Breast epithelium (tissue), 4 donors: ENCODE results near the gene GOLGA1. TPM values are rescaled to one million over a fixed set of nuclear protein-coding genes. Genes with fewer than 3 reads are reported as not detected.

ENCODE experiments used
- DNase-seq, 2 donors: peaks; one replicate each; pipeline ENCODE4 v3.0.0-alpha.2; 2019; ENCODE audit warnings: low spot score in 2 of 2
- H3K27ac ChIP-seq, 2 donors: fragments of 200-600 bp; sonication (generic) in 1 of 2; one replicate each; pipeline ENCODE4 v1.5.1; 2016 to 2019; ENCODE audit warnings: mild to moderate bottlenecking in 1 of 2
- H3K27me3 ChIP-seq, 2 donors: fragments of 200-600 bp; sonication (generic) in 1 of 2; one replicate each; pipeline versions ENCODE4 v1.5.1 to v1.6.0; 2017 to 2019; ENCODE audit warnings: control low read depth in 1 of 2, mild to moderate bottlenecking in 1 of 2
- H3K36me3 ChIP-seq: fragments of 200-600 bp; one replicate; pipeline ENCODE4 v1.5.1; 2019
- H3K4me1 ChIP-seq, 2 donors: fragments of 200-600 bp; sonication (generic); one replicate each; pipeline ENCODE4 v1.5.1; 2016 to 2019; ENCODE audit warnings: control low read depth in 1 of 2
- H3K4me3 ChIP-seq, 3 donors: fragments of 200-600 bp; sonication (generic); 1 replicate in 2 of 3; 2 replicates in 1 of 3; pipeline ENCODE4 v1.5.1; 2016 to 2019; ENCODE audit warnings: mild to moderate bottlenecking in 3 of 3, moderate library complexity in 2 of 3
- H3K9me3 ChIP-seq, 2 donors: fragments of 200-600 bp; sonication (generic) in 1 of 2; one replicate each; pipeline ENCODE4 v1.5.1; 2016 to 2019; ENCODE audit warnings: control low read depth in 1 of 2
- CTCF ChIP-seq, 3 donors: fragments of 450-650 bp; IDR thresholded peaks; one replicate each; pipeline ENCODE4 v1.5.1; 2016 to 2017; ENCODE audit warnings: antibody characterized with exemption in 3 of 3, mild to moderate bottlenecking in 3 of 3, moderate library complexity in 3 of 3
- POLR2A ChIP-seq: fragments of 450-650 bp; IDR thresholded peaks from one replicate; pipeline ENCODE4 v1.6.1; 2016; ENCODE audit warnings: antibody characterized with exemption, mild to moderate bottlenecking, moderate library complexity
- POLR2AphosphoS5 ChIP-seq, 3 donors: sonication (generic); formaldehyde crosslinking; IDR thresholded peaks; one replicate each; pipeline ENCODE4 v1.6.1; 2017; ENCODE audit warnings: antibody characterized with exemption in 3 of 3
- intact Hi-C: fragments of 100-400 bp; cut with DNase I; formaldehyde crosslinking; loops from one replicate; pipeline ENCODE4 v1.15.1; 2023; ENCODE audit warnings: low total_unique reads
- total RNA-seq, 3 donors: library from RNA; depleted of rRNA; stranded (reverse); fragments of >200 nt; gene quantifications; one replicate each; pipeline ENCODE4 v1.1.0, GENCODE V29; 2016

The GOLGA1 gene
- total RNA-seq, 3 donors from 2014 or later: 20.6 to 23.0 (median 21.1) TPM

- Histone ChIP-seq H3K4me1 (no peaks in the 10 kb centered on the region), H3K27ac (no peak overlapping the region), H3K36me3 (no peaks in the 10 kb centered on the region), H3K9me3 (no peaks in the 10 kb centered on the region), H3K27me3 (no peaks in the 10 kb centered on the region), H3K4me3 (no peak overlapping the region)
- intact Hi-C loops: no loop called here
- no peak for TF ChIP-seq POLR2AphosphoS5 (IDR thresholded peaks at IDR 0.05)
- no peak for TF ChIP-seq POLR2A
- no peak for TF ChIP-seq CTCF (IDR thresholded peaks at IDR 0.05)
- no peak for DNase-seq
Measured at GRCh38 chr9:124950050-124950718, 9.3 kb upstream of the GOLGA1 start.

GRCh38 chr9:124949387-124949786, 8.5 kb upstream of the GOLGA1 start:
- H3K9me3 ChIP-seq: no peaks in the 10 kb centered on the region
- intact Hi-C loops: no loop called here
- TF ChIP-seq POLR2A (no peak), CTCF (IDR thresholded peaks at IDR 0.05) (no peak), POLR2AphosphoS5 (IDR thresholded peaks at IDR 0.05) (no peak)
- no peaks in the 10 kb centered on the region for H3K27me3 ChIP-seq
- H3K36me3 ChIP-seq: no peaks in the 10 kb centered on the region
- H3K4me1 ChIP-seq: no peaks in the 10 kb centered on the region
- no peak overlapping the region for H3K27ac ChIP-seq
- H3K4me3 ChIP-seq: no peak overlapping the region
- DNase-seq: no peak

GRCh38 chr9:124947727-124948391, 7.0 kb upstream of the GOLGA1 start:
- DNase-seq: no peak
- Histone ChIP-seq H3K4me3 (no peak overlapping the region), H3K27me3 (no peaks in the 10 kb centered on the region), H3K36me3 (no peaks in the 10 kb centered on the region), H3K4me1 (no peaks in the 10 kb centered on the region), H3K27ac (no peak overlapping the region), H3K9me3 (no peaks in the 10 kb centered on the region)
- intact Hi-C loops: no loop called here
- TF ChIP-seq POLR2A (no peak), POLR2AphosphoS5 (IDR thresholded peaks at IDR 0.05) (no peak), CTCF (IDR thresholded peaks at IDR 0.05) (no peak)

- Histone ChIP-seq H3K4me3 (no peak overlapping the region), H3K36me3 (no peaks in the 10 kb centered on the region), H3K4me1 (no peaks in the 10 kb centered on the region), H3K9me3 (no peaks in the 10 kb centered on the region), H3K27me3 (no peaks in the 10 kb centered on the region), H3K27ac (no peak overlapping the region)
- DNase-seq: no peak
- intact Hi-C loops: no loop called here
- TF ChIP-seq POLR2A (no peak), CTCF (IDR thresholded peaks at IDR 0.05) (no peak), POLR2AphosphoS5 (IDR thresholded peaks at IDR 0.05) (no peak)
Measured at GRCh38 chr9:124946167-124946566, 5.3 kb upstream of the GOLGA1 start.
